Upper lobe of left lung (tissue), 4 donors: ENCODE results near the gene SPRED2.

Source experiments
- CTCF ChIP-seq, 6 experiments: fragments of 450-650 bp in 4 of 6; fragments of 200-600 bp in 2 of 6; sonication (generic) in 2 of 6; IDR thresholded peaks; one replicate each; pipeline ENCODE4 v1.5.1; 2016 to 2019; ENCODE audit warnings: antibody characterized with exemption in 6 of 6
- POLR2A ChIP-seq, 4 donors: fragments of 450-650 bp; IDR thresholded peaks; one replicate each; pipeline ENCODE4 v1.5.1; 2016 to 2017; ENCODE audit warnings: antibody characterized with exemption in 4 of 4, mild to moderate bottlenecking in 2 of 4
- POLR2AphosphoS5 ChIP-seq, 2 donors: sonication (generic); formaldehyde crosslinking; IDR thresholded peaks; one replicate each; pipeline ENCODE4 v1.5.1; 2017; ENCODE audit warnings: antibody characterized with exemption in 2 of 2

GRCh38 chr2:65407240-65407639 lies 25.2 kb downstream of the SPRED2 start:
- no peak for TF ChIP-seq POLR2A (IDR thresholded peaks at IDR 0.05)
- no peak for TF ChIP-seq CTCF (IDR thresholded peaks at IDR 0.05)
- TF ChIP-seq POLR2AphosphoS5 (IDR thresholded peaks at IDR 0.05) = no peak
